Activated CD8-positive, alpha-beta memory T cell treated with anti-CD3 and anti-CD28 coated beads, Interleukin-2, amount 50 U/mL, for 1 hour (primary cell): Measurements from ENCODE around the gene TTLL11.

Experiments
- DNase-seq: peaks from one replicate; pipeline ENCODE4 v3.0.0-alpha.2; 2020; ENCODE audit errors: extremely low read depth

TTLL11 gene

GRCh38 chr9:121942313-121942712 lies 150.8 kb downstream of the TTLL11 start:
- DNase-seq: no peak

- DNase-seq: no peak
Measured at GRCh38 chr9:121939643-121940042, 153.5 kb downstream of the TTLL11 start.

- no peak for DNase-seq
Measured at GRCh38 chr9:121938621-121939020, 154.5 kb downstream of the TTLL11 start.

GRCh38 chr9:121937240-121937639 lies 155.9 kb downstream of the TTLL11 start:
- no peak for DNase-seq

GRCh38 chr9:121935739-121936138 lies 157.4 kb downstream of the TTLL11 start:
- DNase-seq: no peak

- DNase-seq: no peak
Measured at GRCh38 chr9:121930956-121931355, 162.2 kb downstream of the TTLL11 start.

- DNase-seq: no peak
Measured at GRCh38 chr9:121929893-121930875, 162.9 kb downstream of the TTLL11 start.

GRCh38 chr9:121927636-121928035 lies 165.5 kb downstream of the TTLL11 start:
- DNase-seq: no peak

GRCh38 chr9:121927081-121927480 lies 166.0 kb downstream of the TTLL11 start:
- DNase-seq: no peak

- no peak for DNase-seq
Measured at GRCh38 chr9:121926351-121926801, 166.7 kb downstream of the TTLL11 start.

- DNase-seq: no peak
Measured at GRCh38 chr9:121925935-121926334, 167.2 kb downstream of the TTLL11 start.

- DNase-seq: no peak
Measured at GRCh38 chr9:121924700-121925099, 168.4 kb downstream of the TTLL11 start.

- no peak for DNase-seq
Measured at GRCh38 chr9:121921444-121921843, 171.7 kb downstream of the TTLL11 start.

- DNase-seq: no peak
Measured at GRCh38 chr9:121917375-121918335, 175.5 kb downstream of the TTLL11 start.

- no peak for DNase-seq
Measured at GRCh38 chr9:121915304-121915625, 177.8 kb downstream of the TTLL11 start.

GRCh38 chr9:121914604-121915303 lies 178.4 kb downstream of the TTLL11 start:
- no peak for DNase-seq

GRCh38 chr9:121914017-121914595 lies 179.0 kb downstream of the TTLL11 start:
- DNase-seq: no peak

- DNase-seq: no peak
Measured at GRCh38 chr9:121912812-121913627, 180.1 kb downstream of the TTLL11 start.

- no peak for DNase-seq
Measured at GRCh38 chr9:121910491-121911040, 182.5 kb downstream of the TTLL11 start.

GRCh38 chr9:121909111-121909510 lies 184.0 kb downstream of the TTLL11 start:
- no peak for DNase-seq
